ENCODE data around the gene KRTAP5-7.
"Not testable (repeated sequence)": the region's sequence is repeated elsewhere in the genome, so short reads cannot be mapped to it uniquely, and the experiment has no call there.

KRTAP5-7 gene

GRCh38 chr11:71534711-71535608, 7.9 kb downstream of the KRTAP5-7 start:
- DNase-seq (ENCODE audit: low spot score): not testable (repeated sequence)

DNA sequence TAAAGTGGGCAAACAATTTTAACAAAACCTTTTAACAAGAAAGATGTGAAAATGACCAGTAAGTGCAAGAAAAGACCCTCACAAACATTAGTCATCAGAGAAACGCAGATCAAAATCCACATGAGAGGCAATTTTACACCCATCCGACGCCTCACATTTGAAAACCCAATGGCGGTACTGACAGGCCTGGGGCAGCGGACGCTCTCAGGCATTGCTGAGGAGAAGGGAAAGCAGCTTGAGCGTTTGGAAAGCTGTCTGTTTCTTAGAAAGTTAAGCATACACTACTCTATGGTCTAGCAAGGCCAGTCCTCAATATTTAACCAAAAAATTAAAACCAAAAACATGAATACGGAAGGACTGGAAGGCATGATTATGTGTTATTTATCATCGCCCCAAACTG, 8.8 kb downstream of the KRTAP5-7 start:
- no peak for DNase-seq (ENCODE audit: low spot score)

GRCh38 chr11:71537537-71537936, 10.5 kb downstream of the KRTAP5-7 start:
- no peak for DNase-seq (ENCODE audit: low spot score)

GRCh38 chr11:71537977-71538665, 11.1 kb downstream of the KRTAP5-7 start, which contains the start of gene KRTAP5-8:
Gene KRTAP5-8 (plus strand): TSS chr11:71538025. CDS start chr11:71538056, 31 bp downstream.
- DNase-seq (ENCODE audit: low spot score): not testable (repeated sequence)

DNA sequence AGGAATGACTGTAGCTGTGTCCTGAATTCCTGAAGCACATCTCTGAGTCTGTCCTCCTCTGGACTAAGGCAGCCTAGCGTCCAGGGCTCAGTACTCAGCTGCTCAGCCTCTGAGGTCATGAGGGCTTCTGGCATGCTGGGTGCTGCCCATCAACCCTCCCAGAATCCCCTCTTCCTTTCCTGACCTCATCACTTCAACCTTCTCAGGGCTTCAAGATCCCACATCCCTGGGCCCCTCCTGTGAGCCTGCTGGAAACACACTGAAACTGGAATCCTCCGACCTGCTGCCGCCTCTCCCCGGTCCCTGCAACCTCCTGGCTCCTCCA, 11.6 kb downstream of the KRTAP5-7 start:
- no peak for DNase-seq (ENCODE audit: low spot score)

DNA sequence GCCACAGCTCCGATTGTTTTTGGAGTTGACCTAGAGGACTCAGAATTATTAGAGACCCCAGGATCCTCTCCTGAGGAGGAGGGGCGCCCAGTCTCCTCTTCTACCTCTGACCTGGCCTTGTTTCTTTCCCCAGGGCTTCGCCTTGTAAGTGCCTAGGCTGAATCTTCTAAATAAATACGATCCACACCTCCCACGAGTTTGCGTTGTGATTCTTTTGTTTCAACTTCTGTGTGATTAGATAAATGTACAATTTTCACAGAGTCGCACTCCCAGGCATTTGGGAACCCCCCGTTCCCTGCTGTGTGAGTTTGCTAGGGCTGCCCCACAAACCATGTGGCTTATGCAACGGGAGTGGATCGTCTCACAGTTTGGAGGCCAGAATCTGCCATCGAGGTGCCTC, 11.9 kb downstream of the KRTAP5-7 start:
- no peak for DNase-seq (ENCODE audit: low spot score)

DNA sequence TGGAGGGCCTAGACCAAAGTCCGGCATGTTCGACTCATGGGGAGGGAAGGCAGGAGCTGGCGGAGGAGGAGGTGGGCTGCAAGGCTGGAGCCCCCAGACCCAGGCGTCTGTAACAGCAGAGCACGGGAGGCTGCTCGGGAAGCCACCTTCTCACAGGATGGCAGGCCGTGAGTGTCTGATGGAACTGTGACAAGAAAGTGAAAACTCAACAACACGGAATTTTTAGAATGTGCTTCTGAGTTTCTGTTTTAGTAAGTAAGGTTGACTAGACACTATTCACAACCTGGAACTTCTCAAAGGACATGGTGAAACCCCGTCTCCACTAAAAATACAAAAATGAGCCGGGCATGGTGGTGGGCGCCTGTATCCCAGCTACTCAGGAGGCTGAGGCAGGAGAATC, 12.9 kb downstream of the KRTAP5-7 start:
- not testable (repeated sequence) for DNase-seq (ENCODE audit: low spot score)

- DNase-seq (ENCODE audit: low spot score): not testable (repeated sequence)
Measured at GRCh38 chr11:71540521-71541304, 13.6 kb downstream of the KRTAP5-7 start.

DNA sequence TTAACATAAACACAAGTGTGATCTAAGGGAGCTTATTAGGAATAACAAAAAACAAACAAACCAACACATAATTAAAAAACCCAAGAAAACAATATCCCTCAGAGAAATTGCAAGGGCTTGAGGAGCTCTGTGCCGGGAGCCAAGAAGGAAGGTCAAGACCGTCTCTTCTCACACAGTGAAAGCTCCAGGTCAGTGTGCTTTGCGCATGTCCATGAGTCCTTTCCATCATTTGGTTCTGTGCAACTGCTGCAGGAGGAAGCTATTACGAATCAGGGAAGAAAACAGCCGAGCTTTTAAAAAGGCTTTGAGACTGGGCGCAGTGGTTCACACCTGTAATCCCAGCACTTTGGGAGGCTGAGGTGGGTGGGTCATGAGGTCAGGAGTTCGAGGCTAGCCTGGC, 15.3 kb downstream of the KRTAP5-7 start:
- DNase-seq (ENCODE audit: low spot score): no peak

- no peak for DNase-seq (ENCODE audit: low spot score)
Measured at GRCh38 chr11:71542879-71543777, 16.1 kb downstream of the KRTAP5-7 start.

DNA sequence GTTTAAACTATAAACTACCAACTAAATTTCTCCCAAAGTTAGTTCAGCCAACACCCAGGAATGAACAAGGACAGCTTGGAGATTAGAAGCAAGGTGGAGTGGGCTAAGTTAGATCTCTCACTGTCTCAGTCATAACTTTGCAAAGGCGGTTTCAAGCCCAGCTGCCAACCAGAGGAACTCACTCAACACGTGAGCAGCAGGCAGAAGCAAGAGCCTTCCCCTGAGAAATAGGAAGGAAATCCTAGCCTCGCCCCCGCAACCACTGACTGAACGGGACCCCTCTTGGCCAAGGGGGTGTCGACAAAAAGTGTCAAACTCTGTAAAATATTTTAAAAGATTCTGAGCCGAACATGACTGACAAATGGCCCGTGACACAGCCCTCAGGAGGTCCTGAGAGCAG, 16.8 kb downstream of the KRTAP5-7 start:
- no peak for DNase-seq (ENCODE audit: low spot score)

GRCh38 chr11:71544525-71545214, 17.6 kb downstream of the KRTAP5-7 start:
- DNase-seq (ENCODE audit: low spot score): no peak

DNA sequence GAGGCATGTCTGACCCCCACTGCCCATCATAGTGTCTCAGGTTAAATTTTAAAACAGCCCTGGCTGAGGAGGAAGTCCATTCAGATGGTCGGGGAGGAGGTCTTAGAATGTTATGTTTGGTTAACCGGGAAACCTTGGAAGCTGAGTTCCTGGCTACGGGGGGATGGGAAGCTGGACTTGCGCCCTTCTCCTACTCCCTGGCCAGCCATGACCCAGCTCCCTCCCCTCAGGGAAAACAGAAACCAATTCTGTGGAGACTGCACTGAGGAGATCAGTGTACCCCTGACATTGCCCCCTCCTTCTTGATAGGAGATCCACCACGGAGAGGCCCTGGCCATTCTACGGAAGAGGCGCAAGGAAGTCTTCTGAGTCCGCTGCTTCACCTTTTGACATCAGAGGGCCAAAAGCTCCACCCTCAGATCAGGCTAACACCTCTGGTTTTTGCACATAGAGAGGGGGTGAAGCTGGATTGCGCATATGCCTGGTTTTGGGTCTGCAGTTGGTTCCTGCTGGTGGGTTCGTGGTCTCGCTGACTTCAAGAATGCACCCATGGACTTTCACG, 18.4 kb downstream of the KRTAP5-7 start:
- DNase-seq (ENCODE audit: low spot score): no peak

DNA sequence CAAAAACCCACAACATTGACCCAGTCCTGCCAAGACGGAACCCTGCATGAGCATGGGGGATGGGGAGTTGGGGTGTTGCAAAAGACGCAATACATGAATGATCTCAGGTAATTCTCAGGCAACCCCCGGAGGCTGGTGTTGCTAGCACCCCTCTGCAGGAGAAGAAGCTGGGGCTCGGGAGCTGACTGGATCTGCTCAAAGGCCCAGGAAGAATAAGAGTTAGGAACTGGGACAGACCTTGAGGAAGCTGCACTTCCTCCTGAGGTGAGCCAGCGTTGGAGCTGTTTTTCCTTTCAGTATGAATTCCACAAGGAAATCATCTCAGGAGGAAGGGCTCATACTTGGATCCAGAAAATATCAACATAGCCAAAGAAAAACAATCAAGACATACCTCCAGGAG, 21.1 kb downstream of the KRTAP5-7 start, which contains the start of gene KRTAP5-9:
TSS of gene KRTAP5-9 (plus strand) at position 301 of the 400 bp plus-strand sequence. CDS start 238 bp downstream, outside the sequence.
- no peak for DNase-seq (ENCODE audit: low spot score)

- no peak for DNase-seq (ENCODE audit: low spot score)
Measured at GRCh38 chr11:71548716-71549151, 21.7 kb downstream of the KRTAP5-7 start.

DNA sequence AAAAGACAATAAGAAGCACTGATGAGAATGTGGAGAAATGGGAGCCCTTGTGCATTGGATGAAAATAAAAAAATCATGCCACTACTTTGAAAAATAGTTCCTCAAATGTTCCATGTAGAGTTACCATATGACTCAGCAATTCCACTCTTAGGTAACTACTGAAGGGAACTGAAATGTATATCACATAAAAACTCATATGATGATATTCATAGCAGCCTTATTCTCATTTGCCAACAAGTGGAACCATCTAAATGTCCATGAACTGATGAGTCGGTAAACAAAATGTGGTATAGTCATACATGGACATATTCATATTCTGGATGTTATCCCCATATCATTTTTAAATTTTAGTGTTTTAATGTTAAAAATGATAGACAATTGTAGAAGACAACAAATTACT, 24.6 kb downstream of the KRTAP5-7 start:
- DNase-seq (ENCODE audit: low spot score): no peak

DNA sequence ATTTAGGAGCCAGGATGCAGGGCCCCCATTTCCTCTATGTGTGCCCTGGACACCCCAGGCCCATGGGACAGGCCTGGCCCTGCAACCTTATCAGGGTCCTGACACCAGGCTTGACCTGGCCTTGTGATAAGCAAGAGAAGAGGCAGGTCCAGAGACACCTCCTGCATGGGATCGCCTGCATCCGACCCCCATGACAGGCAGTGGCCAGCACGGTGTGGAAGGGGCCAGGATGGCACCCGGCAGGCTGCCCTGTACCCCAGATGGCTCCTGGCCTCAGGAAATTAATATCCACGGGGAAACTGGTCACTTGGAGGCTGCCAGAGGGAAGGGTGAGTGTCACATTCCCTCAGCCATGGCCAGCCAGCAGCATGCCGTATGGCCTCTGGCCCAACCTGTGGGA, 27.9 kb downstream of the KRTAP5-7 start:
- DNase-seq (ENCODE audit: low spot score): no peak

GRCh38 chr11:71555508-71555907, 28.4 kb downstream of the KRTAP5-7 start:
- no peak for DNase-seq (ENCODE audit: low spot score)

DNA sequence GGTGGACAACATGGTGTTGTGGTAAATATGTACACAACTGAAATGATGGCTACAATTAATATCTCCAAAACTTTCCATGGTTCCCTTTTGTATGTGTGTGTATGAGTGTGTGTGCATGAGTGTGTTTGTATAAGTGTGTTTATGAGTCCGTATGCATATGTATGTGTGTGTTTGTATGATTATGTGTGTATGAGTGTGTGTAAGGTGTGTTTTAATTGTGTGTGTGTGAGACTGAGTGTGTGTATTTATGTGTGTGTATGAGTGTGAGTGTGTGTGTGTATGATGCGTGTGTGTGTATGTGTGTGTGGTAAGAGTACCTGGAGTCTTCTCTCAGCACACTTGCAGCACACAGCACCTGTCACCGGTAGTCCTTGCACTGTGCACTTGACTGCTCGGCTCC, 29.0 kb downstream of the KRTAP5-7 start:
- no peak for DNase-seq (ENCODE audit: low spot score)

DNA sequence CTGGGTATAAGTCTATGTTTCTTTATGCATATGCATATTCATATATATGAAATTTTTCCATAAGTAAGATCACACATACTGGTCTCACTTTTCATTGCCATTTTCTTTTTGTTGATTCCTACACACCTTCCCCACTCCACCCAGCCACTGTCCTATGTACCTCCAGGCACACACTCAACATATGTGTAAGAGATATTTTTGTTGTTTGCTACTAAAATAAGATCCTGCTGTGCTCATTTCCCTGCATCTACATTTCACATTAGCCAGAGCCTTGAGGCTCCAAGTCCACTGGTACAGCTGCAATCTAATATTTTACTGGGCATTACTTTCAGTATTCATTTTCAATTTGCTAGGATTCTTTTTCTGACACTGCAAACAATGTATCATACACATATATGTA, 30.2 kb downstream of the KRTAP5-7 start:
- no peak for DNase-seq (ENCODE audit: low spot score)

Data from D341Med (cell line).